ACC112 (cell line): ENCODE measurements around the gene RABGAP1L.
"Not testable (repeated sequence)": the region's sequence is repeated elsewhere in the genome, so short reads cannot be mapped to it uniquely, and the experiment has no call there.

ENCODE experiments used
- H2AFZ ChIP-seq: fragments of 200-600 bp; sonication (generic); one replicate; pipeline ENCODE4 v1.6.0; 2017; ENCODE audit warnings: antibody characterized with exemption, low read length; ENCODE audit not compliant: unreplicated experiment
- H3K27ac ChIP-seq: fragments of 200-600 bp; sonication (generic); 2 replicates; pipeline ENCODE4 v1.5.1; 2014; ENCODE audit warnings: low read depth, mild to moderate bottlenecking, antibody characterized with exemption, low read length, moderate library complexity
- H3K27me3 ChIP-seq: fragments of 200-600 bp; sonication (generic); 2 replicates; pipeline ENCODE4 v1.6.1; 2014; ENCODE audit warnings: mild to moderate bottlenecking, antibody characterized with exemption, low read length, moderate library complexity, mixed read lengths; ENCODE audit not compliant: insufficient read depth
- H3K36me3 ChIP-seq: fragments of 200-600 bp; sonication (generic); 2 replicates; pipeline ENCODE4 v1.6.1; 2016; ENCODE audit warnings: mild to moderate bottlenecking, antibody characterized with exemption, low read length, moderate library complexity, mixed read lengths; ENCODE audit not compliant: insufficient read depth
- H3K4me1 ChIP-seq: fragments of 200-600 bp; sonication (generic); one replicate; pipeline ENCODE4 v1.6.1; 2016; ENCODE audit warnings: low read length, mixed read lengths; ENCODE audit not compliant: insufficient read depth, unreplicated experiment, control insufficient read depth
- H3K4me3 ChIP-seq: fragments of 200-600 bp; sonication (generic); 2 replicates; pipeline ENCODE4 v1.5.1; 2014; ENCODE audit warnings: mild to moderate bottlenecking, low read depth, low read length
- H3K79me2 ChIP-seq: fragments of 200-600 bp; sonication (generic); one replicate; pipeline ENCODE4 v1.6.0; 2016; ENCODE audit warnings: low read length; ENCODE audit not compliant: control insufficient read depth, unreplicated experiment, insufficient read depth

RABGAP1L gene

DNA sequence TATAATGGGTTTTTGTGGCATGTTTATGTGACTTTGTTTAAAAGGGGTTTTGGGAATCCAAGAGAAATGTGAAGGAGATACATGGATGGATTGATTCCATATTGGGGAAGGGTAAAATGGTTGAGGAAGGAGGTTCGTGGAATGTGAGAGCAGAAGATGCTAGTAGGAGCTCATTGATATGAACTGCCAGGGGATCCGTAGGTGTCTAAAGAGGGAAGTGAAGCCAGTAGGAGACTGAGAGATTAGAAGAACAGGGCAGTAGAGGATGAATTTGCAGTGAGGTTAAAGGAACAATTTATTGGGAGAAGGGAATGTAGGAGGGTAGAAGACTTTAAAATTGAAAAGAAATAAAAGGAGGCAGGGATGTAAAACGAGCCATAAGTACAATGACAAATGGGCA, 541.0 kb downstream of the RABGAP1L start:
- H3K36me3 ChIP-seq, result no peaks in the 10 kb centered on the region
- H3K4me1 ChIP-seq, result no peaks in the 10 kb centered on the region
- no peak overlapping the region for H2AFZ ChIP-seq
- no peak overlapping the region for H3K4me3 ChIP-seq
- H3K27me3 ChIP-seq, result no peaks in the 10 kb centered on the region
- H3K27ac ChIP-seq, result no peak overlapping the region
- no peaks in the 10 kb centered on the region for H3K79me2 ChIP-seq

DNA sequence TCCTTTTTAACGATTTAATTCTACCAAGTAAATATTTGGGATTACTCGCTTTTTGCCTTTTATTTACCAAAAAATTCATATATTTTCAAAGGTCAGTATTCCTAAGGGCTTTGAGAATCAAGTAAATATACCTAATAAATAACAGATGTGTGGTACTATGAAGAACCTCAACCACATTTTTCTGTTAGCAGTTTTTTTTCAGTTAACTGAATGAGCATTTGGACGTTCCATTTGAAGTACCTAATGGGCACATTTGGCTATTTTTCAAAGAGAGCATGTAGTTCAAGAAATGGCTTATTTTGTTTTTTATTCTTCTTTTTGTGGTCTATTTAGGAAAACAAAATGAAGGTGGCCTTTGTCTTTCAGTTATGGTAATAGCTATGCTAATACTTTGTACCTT, 541.5 kb downstream of the RABGAP1L start:
- Histone ChIP-seq H3K27me3 (no peaks in the 10 kb centered on the region), H3K4me1 (no peaks in the 10 kb centered on the region), H2AFZ (no peak overlapping the region), H3K27ac (no peak overlapping the region), H3K4me3 (no peak overlapping the region), H3K36me3 (no peaks in the 10 kb centered on the region), H3K79me2 (no peaks in the 10 kb centered on the region)

DNA sequence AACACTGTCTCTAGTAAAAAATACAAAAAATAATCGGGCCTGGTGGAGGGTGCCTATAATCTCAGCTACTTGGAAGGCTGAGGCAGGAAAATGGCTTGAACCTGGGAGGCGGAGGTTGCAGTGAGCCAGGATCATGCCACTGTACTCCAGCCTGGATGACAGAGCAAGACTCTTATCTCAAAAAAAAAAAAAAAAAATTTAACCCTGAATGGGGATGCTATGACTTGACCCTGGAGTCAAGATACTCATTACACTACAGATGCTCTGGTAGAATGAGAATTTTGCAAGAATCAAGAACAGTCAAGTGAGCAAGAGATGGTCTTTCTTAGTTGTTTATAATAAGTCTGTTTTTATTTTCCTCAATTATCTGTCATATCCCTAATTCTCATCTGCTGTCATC, 542.2 kb downstream of the RABGAP1L start:
- Histone ChIP-seq H3K4me3 (no peak overlapping the region), H2AFZ (no peak overlapping the region), H3K27me3 (no peaks in the 10 kb centered on the region), H3K79me2 (no peaks in the 10 kb centered on the region), H3K36me3 (no peaks in the 10 kb centered on the region), H3K27ac (no peak overlapping the region), H3K4me1 (no peaks in the 10 kb centered on the region)

DNA sequence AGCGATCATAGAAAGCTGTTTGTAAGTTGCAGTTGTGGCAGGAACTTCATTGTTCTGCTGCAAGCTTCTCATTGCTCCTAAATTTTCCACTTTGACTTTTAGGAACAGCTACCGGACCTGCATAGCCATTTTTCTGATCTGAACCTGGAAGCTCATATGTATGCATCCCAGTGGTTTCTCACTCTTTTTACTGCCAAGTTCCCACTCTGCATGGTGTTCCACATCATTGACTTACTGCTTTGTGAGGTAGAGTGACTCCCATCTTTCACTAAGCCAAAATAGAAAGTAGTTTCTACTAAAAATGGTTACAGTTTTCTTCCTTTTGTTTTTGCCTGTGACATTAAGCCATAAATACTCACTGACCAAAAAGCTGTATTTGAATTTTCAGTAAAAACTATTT, 542.7 kb downstream of the RABGAP1L start:
- Histone ChIP-seq H3K4me1 (no peaks in the 10 kb centered on the region), H2AFZ (no peak overlapping the region), H3K27ac (no peak overlapping the region), H3K4me3 (no peak overlapping the region), H3K79me2 (no peaks in the 10 kb centered on the region), H3K36me3 (no peaks in the 10 kb centered on the region), H3K27me3 (no peaks in the 10 kb centered on the region)

DNA sequence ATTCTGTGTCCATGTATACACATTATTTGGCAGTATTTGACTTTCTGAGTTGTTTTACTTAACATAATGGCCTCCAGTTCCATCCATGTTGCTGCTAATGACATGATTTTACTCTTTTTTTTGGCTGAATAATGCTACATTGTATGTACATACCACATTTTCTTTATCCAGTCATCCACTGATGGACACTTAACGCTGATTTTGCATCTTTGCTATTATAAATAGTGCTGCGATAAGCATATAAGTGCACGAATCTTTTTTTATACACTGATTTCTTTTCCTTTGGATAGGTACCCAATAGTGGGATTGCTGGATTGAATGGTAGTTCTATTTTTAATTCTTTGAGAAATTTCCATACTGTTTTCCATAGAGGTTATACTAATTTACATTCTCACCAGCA, 544.0 kb downstream of the RABGAP1L start:
- H3K79me2 ChIP-seq, result no peaks in the 10 kb centered on the region
- no peak overlapping the region for H3K4me3 ChIP-seq
- no peak overlapping the region for H2AFZ ChIP-seq
- H3K27me3 ChIP-seq, result no peaks in the 10 kb centered on the region
- no peaks in the 10 kb centered on the region for H3K36me3 ChIP-seq
- H3K4me1 ChIP-seq, result no peaks in the 10 kb centered on the region
- no peak overlapping the region for H3K27ac ChIP-seq

DNA sequence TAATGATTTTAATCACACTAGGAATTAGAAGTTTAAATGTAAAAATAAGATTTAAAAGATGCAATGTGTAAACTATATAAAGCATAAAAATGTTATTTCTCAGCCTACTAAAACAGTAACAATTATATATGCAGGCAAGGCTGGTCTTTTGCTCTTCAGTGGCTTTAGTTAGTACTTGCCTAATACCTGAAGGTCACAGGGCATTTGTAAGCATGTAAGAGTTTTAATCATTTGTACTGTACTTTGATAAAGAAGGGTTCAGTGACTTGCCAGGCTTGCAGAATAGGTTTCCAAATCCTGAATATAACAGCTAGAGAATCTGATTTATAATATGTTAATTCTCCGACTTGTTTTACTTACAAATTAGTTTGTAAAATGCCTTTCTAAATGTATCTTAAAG, 545.0 kb downstream of the RABGAP1L start:
- H3K36me3 ChIP-seq, result no peaks in the 10 kb centered on the region
- H2AFZ ChIP-seq, result no peak overlapping the region
- no peaks in the 10 kb centered on the region for H3K27me3 ChIP-seq
- no peaks in the 10 kb centered on the region for H3K79me2 ChIP-seq
- H3K27ac ChIP-seq, result no peak overlapping the region
- no peaks in the 10 kb centered on the region for H3K4me1 ChIP-seq
- no peak overlapping the region for H3K4me3 ChIP-seq

DNA sequence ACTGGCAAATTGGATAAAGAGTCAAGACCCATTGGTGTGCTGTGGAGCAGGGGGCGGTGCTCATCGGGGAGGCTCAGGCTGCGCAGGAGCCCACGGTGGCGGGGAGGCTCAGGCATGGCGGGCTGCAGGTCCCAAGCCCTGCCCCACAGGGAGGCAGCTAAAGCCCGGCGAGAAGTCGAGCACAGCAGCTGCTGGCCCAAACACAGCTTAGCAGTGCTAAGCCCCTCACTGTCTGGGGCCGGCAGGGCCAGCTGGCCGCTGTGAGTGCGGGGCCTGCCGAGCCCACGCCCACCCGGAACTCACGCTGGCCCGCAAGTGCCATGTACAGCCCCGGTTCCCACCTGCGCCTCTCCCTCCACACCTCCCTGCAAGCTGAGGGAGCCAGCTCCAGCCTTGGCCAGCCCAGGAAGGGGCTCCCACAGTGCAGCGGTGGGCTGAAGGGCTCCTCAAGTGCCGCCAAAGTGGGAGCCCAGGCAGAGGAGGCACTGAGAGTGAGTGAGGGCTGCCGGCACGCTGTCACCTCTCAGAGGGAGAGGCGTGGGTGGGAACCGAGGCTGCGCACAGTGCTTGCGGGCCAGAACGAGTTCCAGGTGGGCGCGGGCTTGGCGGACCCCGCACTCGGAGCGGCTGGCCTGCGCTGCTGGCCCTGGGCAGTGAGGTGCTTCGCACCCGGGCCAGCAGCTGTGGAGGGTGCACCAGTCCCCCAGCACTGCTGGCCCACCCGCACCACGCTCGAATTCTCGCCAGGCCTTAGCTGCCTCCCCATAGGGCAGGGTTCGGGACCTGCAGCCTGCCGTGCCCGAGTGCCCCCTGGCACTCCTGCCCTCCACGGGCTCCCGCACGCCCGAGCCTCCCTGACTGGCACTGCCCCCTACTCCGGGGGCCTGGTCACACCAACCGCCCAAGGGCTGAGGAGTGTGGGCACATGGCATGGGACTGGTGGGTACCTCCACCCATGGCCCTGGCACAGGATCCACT, 551.8 kb downstream of the RABGAP1L start:
- Histone ChIP-seq H3K27me3 (no peaks in the 10 kb centered on the region), H3K4me3 (no peak overlapping the region), H3K4me1 (no peaks in the 10 kb centered on the region), H2AFZ (no peak overlapping the region), H3K36me3 (no peaks in the 10 kb centered on the region), H3K79me2 (no peaks in the 10 kb centered on the region), H3K27ac (no peak overlapping the region)

DNA sequence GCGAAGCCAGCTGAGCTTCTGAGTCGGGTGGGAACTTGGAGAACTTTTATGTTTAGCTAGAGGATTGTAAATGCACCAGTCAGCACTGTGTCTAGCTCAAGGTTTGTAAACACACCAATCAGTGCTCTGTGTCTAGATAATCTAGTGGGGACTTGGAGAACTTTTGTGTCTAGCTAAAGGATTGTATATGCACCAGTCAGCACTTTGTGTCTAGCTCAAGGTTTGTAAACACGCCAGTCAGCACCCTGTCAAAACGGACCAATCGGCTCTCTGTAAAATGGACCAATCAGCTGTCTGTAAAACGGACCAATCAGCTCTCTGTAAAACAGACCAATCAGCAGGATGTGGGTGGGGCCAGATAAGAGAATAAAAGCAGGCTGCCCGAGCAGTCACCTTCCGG, 552.5 kb downstream of the RABGAP1L start:
- H3K27me3 ChIP-seq, H3K4me1 ChIP-seq, H3K79me2 ChIP-seq, H3K4me3 ChIP-seq, H3K27ac ChIP-seq, H2AFZ ChIP-seq, H3K36me3 ChIP-seq: not testable (repeated sequence)

DNA sequence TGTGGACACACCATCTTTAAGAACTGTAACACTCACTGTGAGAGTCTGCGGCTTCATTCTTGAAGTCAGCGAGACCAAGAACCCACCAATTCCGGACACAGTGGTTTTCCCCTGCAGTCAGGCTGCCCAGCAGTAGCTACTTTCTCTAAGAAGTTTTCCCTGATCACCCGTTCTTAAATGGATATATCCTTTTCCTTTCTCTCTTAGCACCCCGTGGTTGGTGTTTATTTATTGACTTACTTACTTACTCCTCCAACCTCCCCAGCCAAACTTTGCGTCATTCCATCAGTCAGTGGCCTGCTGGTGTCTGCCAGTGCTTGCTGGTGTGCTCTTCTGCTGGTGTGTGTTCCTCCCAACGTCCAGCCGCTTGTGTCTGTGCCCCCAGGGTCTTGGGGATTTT, 553.2 kb downstream of the RABGAP1L start:
- no peaks in the 10 kb centered on the region for H3K79me2 ChIP-seq

DNA sequence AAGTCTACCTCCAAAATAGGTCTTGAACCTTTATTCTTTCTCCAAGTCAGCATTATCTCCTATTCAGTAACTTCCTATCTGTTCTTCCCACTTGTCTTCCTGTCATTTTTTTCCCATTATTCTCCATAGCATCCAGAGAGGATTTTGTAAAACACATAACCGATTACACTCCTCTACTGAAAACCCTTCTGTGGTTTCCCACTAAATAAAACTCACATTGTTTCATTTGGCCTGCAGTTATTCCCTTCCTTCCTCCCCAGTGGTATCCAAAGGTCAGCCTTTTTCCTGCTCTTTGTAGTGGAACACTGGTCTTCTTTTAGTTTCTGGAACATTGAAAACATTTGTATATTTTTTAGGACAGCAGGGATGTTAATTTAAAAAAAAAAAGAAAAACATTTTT, 554.5 kb downstream of the RABGAP1L start:
- H2AFZ ChIP-seq, result no peak overlapping the region
- H3K27ac ChIP-seq, result no peak overlapping the region
- no peaks in the 10 kb centered on the region for H3K27me3 ChIP-seq
- no peaks in the 10 kb centered on the region for H3K36me3 ChIP-seq
- H3K79me2 ChIP-seq, result no peaks in the 10 kb centered on the region
- no peak overlapping the region for H3K4me3 ChIP-seq
- no peaks in the 10 kb centered on the region for H3K4me1 ChIP-seq

More for the DNA sequence above, 553.2 kb downstream of the RABGAP1L start:
- Histone ChIP-seq H3K4me3 (no peak overlapping the region), H3K27me3 (no peaks in the 10 kb centered on the region), H3K27ac (no peak overlapping the region), H2AFZ (no peak overlapping the region), H3K4me1 (no peaks in the 10 kb centered on the region), H3K36me3 (no peaks in the 10 kb centered on the region)

DNA sequence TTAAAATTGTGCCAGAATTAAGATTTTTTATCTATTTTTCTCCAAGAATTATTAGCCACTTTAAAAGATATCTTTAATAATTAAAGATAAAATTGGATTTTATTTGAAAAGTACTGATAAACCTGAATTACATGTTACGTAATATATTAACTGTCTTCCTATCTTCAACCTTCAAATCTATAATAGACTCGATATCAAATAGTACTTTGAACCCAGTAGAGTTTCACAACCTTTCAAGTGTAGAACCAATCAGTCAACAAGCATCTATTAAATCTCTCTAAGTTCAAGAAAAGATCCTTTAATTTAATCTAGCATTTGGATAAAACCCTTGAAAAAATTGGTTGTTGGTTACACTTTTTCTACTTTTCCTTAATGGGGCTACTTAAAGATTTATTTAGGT, 559.9 kb downstream of the RABGAP1L start:
- Histone ChIP-seq H3K4me1 (no peaks in the 10 kb centered on the region), H3K79me2 (no peaks in the 10 kb centered on the region), H3K27me3 (no peaks in the 10 kb centered on the region), H3K4me3 (no peak overlapping the region), H3K36me3 (no peaks in the 10 kb centered on the region), H2AFZ (no peak overlapping the region), H3K27ac (no peak overlapping the region)
